Measurements from ENCODE around the gene CERK. TPM values are rescaled to one million over a fixed set of nuclear protein-coding genes. Genes with fewer than 3 reads are reported as not detected.

CERK gene
- total and polyA plus RNA-seq, 7 experiments from 2014 or later: 40.4 to 138 (median 67.5) TPM

DNA sequence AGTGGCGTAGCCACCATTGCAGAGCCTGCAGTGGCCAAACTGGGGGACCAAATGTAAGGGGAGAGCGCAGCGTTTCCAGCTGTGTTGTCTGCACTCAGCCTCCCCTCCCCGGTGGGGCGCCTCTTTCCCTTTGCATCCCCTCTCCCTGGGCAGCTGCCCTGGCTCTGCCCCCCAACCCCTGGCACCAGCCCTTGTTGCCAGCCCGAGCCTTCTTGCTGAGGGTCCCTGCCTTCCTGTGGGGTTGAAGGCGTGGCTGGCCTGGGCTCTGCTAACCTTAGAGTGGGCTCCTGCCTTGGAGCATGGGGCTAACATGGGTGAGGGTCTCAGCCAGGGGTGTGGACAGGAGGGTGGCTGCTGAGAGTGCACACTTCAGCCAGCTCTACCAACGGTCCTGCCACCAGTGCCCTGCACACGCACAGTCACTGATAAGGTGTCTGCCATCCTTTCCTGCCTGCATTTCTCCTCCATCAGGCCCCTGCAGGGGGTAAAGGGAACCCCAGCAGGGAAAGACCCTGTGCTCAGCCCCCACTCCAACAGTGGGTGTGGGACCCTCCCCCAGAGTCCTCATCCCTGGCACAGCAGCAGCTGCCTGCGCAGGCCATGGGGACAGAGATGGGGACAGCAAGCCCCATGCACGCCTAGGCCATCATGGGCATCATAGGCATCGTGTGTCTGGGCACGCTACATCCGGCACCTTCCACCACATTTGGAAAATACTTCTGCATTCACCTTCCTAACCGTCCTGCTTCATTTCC lies 43.5 kb downstream of the CERK start:
- no peaks in the 10 kb centered on the region for H3K27me3 Mint-ChIP-seq
- H3K36me3 Mint-ChIP-seq: peaks cover under 1 to 26% (median 17%) of the 10 kb centered on the region in 5 donors

DNA sequence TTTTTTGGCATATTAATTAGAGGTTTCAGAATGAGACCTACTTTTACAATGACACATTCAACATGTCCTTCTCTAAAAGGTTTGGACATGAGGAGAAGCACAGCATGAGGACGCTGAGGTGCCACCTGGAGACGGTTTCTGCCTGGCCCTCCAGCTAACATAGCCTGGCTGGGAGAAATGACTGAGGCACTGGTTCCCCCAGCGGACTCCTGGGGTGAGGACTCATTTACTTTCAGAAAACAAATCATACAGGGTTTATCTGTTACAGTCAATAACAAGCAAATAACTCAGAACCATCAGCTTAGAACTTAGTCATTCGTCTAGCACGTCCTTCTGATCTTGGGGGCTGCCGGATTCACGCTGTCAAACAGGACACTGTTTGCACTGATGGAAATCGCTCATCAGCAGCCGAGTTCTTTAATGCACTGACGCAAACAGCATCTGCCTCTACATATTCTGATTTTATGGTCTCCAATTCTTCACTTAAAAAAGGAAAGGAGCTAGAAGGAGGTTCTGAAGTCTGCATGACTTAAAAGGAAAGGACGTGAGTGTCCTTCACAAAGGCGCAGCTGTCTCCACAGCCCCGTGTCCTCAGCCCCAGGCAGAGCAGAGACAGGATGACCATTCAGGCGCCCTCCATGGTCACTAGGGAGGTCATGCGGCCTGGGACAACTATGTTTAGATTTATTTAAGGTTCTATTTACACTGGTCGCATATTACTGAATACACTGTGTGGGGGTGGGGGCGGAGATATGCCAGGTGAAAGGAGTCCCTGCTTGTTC lies 44.2 kb downstream of the CERK start:
- ATAC-seq: no peak

More for the DNA sequence above, 43.5 kb downstream of the CERK start:
- peaks cover 0 to 3% (median 0%) of the 10 kb centered on the region in 7 donors for H3K4me1 Mint-ChIP-seq
- Histone ChIP-seq H3K27me3 (ENCODE audit: control insufficient read depth in 2 of 2, insufficient read depth in 2 of 2, low read length in 2 of 2) (no peaks in the 10 kb centered on the region), H3K36me3 (ENCODE audit: control insufficient read depth in 2 of 3, insufficient read depth in 3 of 3, low read length in 3 of 3) (peaks cover 20 to 91% (median 23%) of the 10 kb centered on the region in 3 experiments), H3K9me3 (ENCODE audit: control insufficient read depth in 2 of 3, low read length in 3 of 3) (no peaks in the 10 kb centered on the region), H3K27ac (ENCODE audit: low read depth, low read length) (no peak overlapping the region), H3K4me1 (ENCODE audit: control insufficient read depth in 2 of 2, insufficient read depth in 2 of 2, low read length in 2 of 2) (no peaks in the 10 kb centered on the region), H3K4me3 (ENCODE audit: low read length) (no peak overlapping the region)
- ATAC-seq (no peak), DNase-seq (no peak)
- CTCF ChIA-PET: no interaction called here
- H3K9me3 Mint-ChIP-seq: peaks cover 0 to 1% (median 0%) of the 10 kb centered on the region in 11 donors
- intact Hi-C loops (cut with micrococcal nuclease): no loop called here
- no peak overlapping the region for H3K4me3 Mint-ChIP-seq
- POLR2A ChIA-PET: interaction anchor here (1.2 to 1.4 kb wide), 2 partner anchors 8 to 12 kb away, joined by 3 read pairs; no protein-coding TSS in a partner anchor
- no peak overlapping the region for H3K27ac Mint-ChIP-seq

DNA sequence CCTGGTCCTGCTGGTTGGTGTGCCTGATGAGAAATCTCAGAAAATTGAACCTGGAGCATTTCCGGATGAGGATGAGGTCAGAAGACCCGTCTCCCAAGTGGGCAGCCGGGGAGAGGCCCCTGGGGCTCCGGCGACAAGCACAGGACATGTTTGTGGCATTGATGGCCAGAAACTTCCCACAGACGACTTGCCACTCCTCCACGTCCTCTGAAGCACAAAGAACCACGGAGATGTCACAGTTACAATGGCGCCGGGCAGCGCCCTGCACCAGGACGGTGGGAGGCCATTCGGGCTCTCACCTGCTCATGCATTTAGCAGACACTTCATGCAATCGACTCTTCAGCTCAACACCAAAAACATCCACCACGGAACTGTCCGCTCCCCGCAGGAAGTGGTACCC lies 46.5 kb downstream of the CERK start:
- Mint-ChIP-seq H3K4me3 (no peak overlapping the region), H3K4me1 (peaks cover 0 to 9% (median under 1%) of the 10 kb centered on the region in 7 donors), H3K9me3 (no peaks in the 10 kb centered on the region), H3K36me3 (peaks cover 7 to 24% (median 14%) of the 10 kb centered on the region in 5 donors), H3K27me3 (no peaks in the 10 kb centered on the region), H3K27ac (peak overlapping the region in 1 of 9 donors; percentile 34)
- DNase-seq (no peak), ATAC-seq (no peak)
- Histone ChIP-seq H3K9me3 (ENCODE audit: control insufficient read depth in 2 of 3, low read length in 3 of 3) (no peaks in the 10 kb centered on the region), H3K36me3 (ENCODE audit: control insufficient read depth in 2 of 3, insufficient read depth in 3 of 3, low read length in 3 of 3) (peaks cover 13 to 86% (median 17%) of the 10 kb centered on the region in 3 experiments), H3K27me3 (ENCODE audit: control insufficient read depth in 2 of 2, insufficient read depth in 2 of 2, low read length in 2 of 2) (no peaks in the 10 kb centered on the region), H3K4me1 (ENCODE audit: control insufficient read depth in 2 of 2, insufficient read depth in 2 of 2, low read length in 2 of 2) (no peaks in the 10 kb centered on the region), H3K4me3 (ENCODE audit: low read length) (no peak overlapping the region), H3K27ac (ENCODE audit: low read depth, low read length) (no peak overlapping the region)
- ChIA-PET POLR2A (interaction anchor here (0.6 kb wide), 1 partner anchor 133 kb away, joined by 3 read pairs; no protein-coding TSS in a partner anchor), CTCF (no interaction called here)
- intact Hi-C loops (cut with micrococcal nuclease): no loop called here

More for the DNA sequence above, 44.2 kb downstream of the CERK start:
- intact Hi-C loops (cut with micrococcal nuclease): loop anchor here in 1 of 2 donors (2.0 kb wide), 1 partner anchor 19 kb away; no protein-coding TSS in a partner anchor
- H3K27me3 Mint-ChIP-seq: no peaks in the 10 kb centered on the region
- no peaks in the 10 kb centered on the region for H3K9me3 ChIP-seq (ENCODE audit: control insufficient read depth in 2 of 3, low read length in 3 of 3)
- ChIA-PET POLR2A (interaction anchor here (1.2 to 1.4 kb wide), 2 partner anchors 9 to 12 kb away, joined by 3 read pairs; no protein-coding TSS in a partner anchor), CTCF (interaction anchor here (0.6 kb wide), 1 partner anchor 69 kb away, joined by 3 read pairs; no protein-coding TSS in a partner anchor)
- peak overlapping the region in 2 of 9 donors; percentile 15 to 38 for H3K27ac Mint-ChIP-seq
- H3K4me1 ChIP-seq (ENCODE audit: control insufficient read depth in 2 of 2, insufficient read depth in 2 of 2, low read length in 2 of 2): no peaks in the 10 kb centered on the region
- no peaks in the 10 kb centered on the region for H3K9me3 Mint-ChIP-seq
- H3K4me1 Mint-ChIP-seq: peaks cover 0 to 5% (median 0%) of the 10 kb centered on the region in 7 donors
- no peak overlapping the region for H3K4me3 ChIP-seq (ENCODE audit: low read length)
- H3K36me3 Mint-ChIP-seq: peaks cover 3 to 19% (median 12%) of the 10 kb centered on the region in 5 donors
- H3K4me3 Mint-ChIP-seq: no peak overlapping the region
- H3K36me3 ChIP-seq (ENCODE audit: control insufficient read depth in 2 of 3, insufficient read depth in 3 of 3, low read length in 3 of 3): peaks cover 17 to 91% (median 20%) of the 10 kb centered on the region in 3 experiments
- no peak for DNase-seq
- H3K27me3 ChIP-seq (ENCODE audit: control insufficient read depth in 2 of 2, insufficient read depth in 2 of 2, low read length in 2 of 2): no peaks in the 10 kb centered on the region
- no peak overlapping the region for H3K27ac ChIP-seq (ENCODE audit: low read depth, low read length)

DNA sequence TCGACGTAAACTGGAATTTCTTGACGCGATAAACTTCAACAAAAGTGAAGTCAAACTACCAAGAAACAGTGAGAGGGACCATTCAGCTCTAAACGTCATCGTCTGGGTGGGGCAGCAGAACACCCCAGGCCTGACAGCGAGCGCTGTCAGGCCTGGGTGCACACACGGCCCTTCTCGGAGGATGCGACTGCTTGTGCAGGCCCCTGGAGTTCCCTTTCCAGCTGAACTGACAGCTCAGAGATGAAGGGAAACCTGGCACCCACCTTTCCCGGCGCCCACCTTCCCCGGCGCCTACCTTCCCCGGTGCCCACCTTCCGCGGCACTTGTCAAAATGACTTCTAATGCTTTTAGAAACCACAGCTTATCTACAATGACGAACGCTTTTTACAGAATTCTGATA lies 47.9 kb downstream of the CERK start:
- Mint-ChIP-seq H3K27me3 (no peaks in the 10 kb centered on the region), H3K4me3 (no peak overlapping the region), H3K27ac (peak overlapping the region in 1 of 9 donors; percentile 6), H3K9me3 (no peaks in the 10 kb centered on the region), H3K36me3 (peaks cover 7 to 34% (median 13%) of the 10 kb centered on the region in 5 donors), H3K4me1 (peaks cover 9 to 21% (median 14%) of the 10 kb centered on the region in 7 donors)
- H3K9me3 ChIP-seq (ENCODE audit: control insufficient read depth in 2 of 3, low read length in 3 of 3): no peaks in the 10 kb centered on the region
- H3K4me1 ChIP-seq (ENCODE audit: control insufficient read depth in 2 of 2, insufficient read depth in 2 of 2, low read length in 2 of 2): peaks cover 0 to 14% of the 10 kb centered on the region in 2 donors
- DNase-seq (no peak), ATAC-seq (no peak)
- ChIA-PET POLR2A (no interaction called here), CTCF (no interaction called here)
- H3K36me3 ChIP-seq (ENCODE audit: control insufficient read depth in 2 of 3, insufficient read depth in 3 of 3, low read length in 3 of 3): peaks cover 13 to 79% (median 14%) of the 10 kb centered on the region in 3 experiments
- intact Hi-C loops (cut with micrococcal nuclease): no loop called here
- H3K27ac ChIP-seq (ENCODE audit: low read depth, low read length): no peak overlapping the region
- no peak overlapping the region for H3K4me3 ChIP-seq (ENCODE audit: low read length)
- no peaks in the 10 kb centered on the region for H3K27me3 ChIP-seq (ENCODE audit: control insufficient read depth in 2 of 2, insufficient read depth in 2 of 2, low read length in 2 of 2)

DNA sequence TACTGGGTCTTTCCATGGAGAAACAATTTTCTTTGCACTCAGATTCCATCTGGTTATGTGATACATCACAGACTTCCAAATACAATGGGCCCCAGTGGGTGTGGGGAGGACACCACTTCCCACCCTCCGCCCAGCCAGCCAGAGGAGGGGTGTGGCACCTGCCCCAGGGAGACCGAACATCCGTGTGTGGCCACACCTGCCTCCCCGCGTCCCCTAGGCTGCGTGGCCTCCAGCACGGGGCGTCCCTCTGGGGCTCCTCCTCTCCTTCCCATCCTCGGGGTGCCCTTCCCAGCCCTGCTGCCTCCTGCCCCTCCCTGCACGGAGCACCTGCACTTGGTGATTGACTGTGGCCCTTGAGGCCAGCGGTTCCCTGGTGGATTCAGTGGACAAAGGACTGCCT lies 49.1 kb downstream of the CERK start:
- Mint-ChIP-seq H3K27ac (peak overlapping the region in 2 of 9 donors; percentile 12 to 55), H3K4me3 (no peak overlapping the region), H3K36me3 (peaks cover 7 to 33% (median 10%) of the 10 kb centered on the region in 5 donors), H3K27me3 (no peaks in the 10 kb centered on the region), H3K9me3 (no peaks in the 10 kb centered on the region), H3K4me1 (peaks cover 15 to 28% (median 24%) of the 10 kb centered on the region in 7 donors)
- H3K4me1 ChIP-seq (ENCODE audit: control insufficient read depth in 2 of 2, insufficient read depth in 2 of 2, low read length in 2 of 2): peaks cover 0 to 21% of the 10 kb centered on the region in 2 donors
- DNase-seq (no peak), ATAC-seq (no peak)
- H3K9me3 ChIP-seq (ENCODE audit: control insufficient read depth in 2 of 3, low read length in 3 of 3): no peaks in the 10 kb centered on the region
- H3K27me3 ChIP-seq (ENCODE audit: control insufficient read depth in 2 of 2, insufficient read depth in 2 of 2, low read length in 2 of 2): no peaks in the 10 kb centered on the region
- peaks cover 10 to 67% (median 13%) of the 10 kb centered on the region in 3 experiments for H3K36me3 ChIP-seq (ENCODE audit: control insufficient read depth in 2 of 3, insufficient read depth in 3 of 3, low read length in 3 of 3)
- POLR2A ChIA-PET: no interaction called here
- no peak overlapping the region for H3K4me3 ChIP-seq (ENCODE audit: low read length)
- intact Hi-C loops (cut with micrococcal nuclease): loop anchor here in 1 of 2 donors (5.0 kb wide), 1 partner anchor 127 kb away; no protein-coding TSS in a partner anchor
- H3K27ac ChIP-seq (ENCODE audit: low read depth, low read length): no peak overlapping the region
- CTCF ChIA-PET: no interaction called here

DNA sequence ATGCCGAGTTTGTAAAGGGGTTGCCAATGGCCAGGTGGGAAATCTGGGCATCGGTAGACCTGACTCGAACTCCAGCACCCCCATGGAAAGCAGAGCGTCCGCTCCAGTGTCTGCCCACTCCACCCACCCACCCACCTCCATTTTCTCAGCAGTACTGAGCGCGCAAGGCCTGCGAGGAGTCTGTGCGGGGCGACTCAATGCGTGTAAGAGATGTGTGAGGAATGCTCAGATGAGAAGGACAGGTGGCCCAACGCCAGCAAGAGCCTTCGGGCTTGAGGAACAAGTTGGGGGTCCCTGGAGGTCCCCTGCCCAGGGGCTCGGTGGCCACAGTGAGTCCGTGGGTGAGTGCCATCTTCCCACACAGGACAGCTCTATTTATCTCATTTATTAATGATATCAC lies 50.6 kb downstream of the CERK start:
- Mint-ChIP-seq H3K9me3 (no peaks in the 10 kb centered on the region), H3K27ac (peak overlapping the region in 3 of 9 donors; percentile 32 to 55 (median 34)), H3K4me1 (peaks cover 15 to 30% (median 25%) of the 10 kb centered on the region in 7 donors), H3K36me3 (peaks cover 7 to 29% (median 10%) of the 10 kb centered on the region in 5 donors), H3K4me3 (no peak overlapping the region), H3K27me3 (no peaks in the 10 kb centered on the region)
- intact Hi-C loops (cut with micrococcal nuclease): loop anchor here in 1 of 2 donors (5.0 kb wide), 1 partner anchor 125 kb away; no protein-coding TSS in a partner anchor
- Histone ChIP-seq H3K36me3 (ENCODE audit: control insufficient read depth in 2 of 3, insufficient read depth in 3 of 3, low read length in 3 of 3) (peaks cover 10 to 56% (median 13%) of the 10 kb centered on the region in 3 experiments), H3K9me3 (ENCODE audit: control insufficient read depth in 2 of 3, low read length in 3 of 3) (no peaks in the 10 kb centered on the region), H3K4me3 (ENCODE audit: low read length) (no peak overlapping the region), H3K27me3 (ENCODE audit: control insufficient read depth in 2 of 2, insufficient read depth in 2 of 2, low read length in 2 of 2) (no peaks in the 10 kb centered on the region), H3K27ac (ENCODE audit: low read depth, low read length) (no peak overlapping the region), H3K4me1 (ENCODE audit: control insufficient read depth in 2 of 2, insufficient read depth in 2 of 2, low read length in 2 of 2) (peaks cover 0 to 21% of the 10 kb centered on the region in 2 donors)
- no peak for ATAC-seq
- CTCF ChIA-PET: no interaction called here
- DNase-seq: no peak
- POLR2A ChIA-PET: no interaction called here

All from naive thymus-derived CD4-positive, alpha-beta T cell (primary cell).